ENCODE measurements around the gene LTB. TPM values are rescaled to one million over a fixed set of nuclear protein-coding genes. Genes with fewer than 3 reads are reported as not detected.
A peak's percentile ranks its signal among the peaks of the same experiment; 100 is the strongest.
"Not testable (repeated sequence)": the region's sequence is repeated elsewhere in the genome, so short reads cannot be mapped to it uniquely, and the experiment has no call there.

The LTB gene
- total and polyA plus RNA-seq, 2 donors = 1.4 to 2.1 TPM

DNA sequence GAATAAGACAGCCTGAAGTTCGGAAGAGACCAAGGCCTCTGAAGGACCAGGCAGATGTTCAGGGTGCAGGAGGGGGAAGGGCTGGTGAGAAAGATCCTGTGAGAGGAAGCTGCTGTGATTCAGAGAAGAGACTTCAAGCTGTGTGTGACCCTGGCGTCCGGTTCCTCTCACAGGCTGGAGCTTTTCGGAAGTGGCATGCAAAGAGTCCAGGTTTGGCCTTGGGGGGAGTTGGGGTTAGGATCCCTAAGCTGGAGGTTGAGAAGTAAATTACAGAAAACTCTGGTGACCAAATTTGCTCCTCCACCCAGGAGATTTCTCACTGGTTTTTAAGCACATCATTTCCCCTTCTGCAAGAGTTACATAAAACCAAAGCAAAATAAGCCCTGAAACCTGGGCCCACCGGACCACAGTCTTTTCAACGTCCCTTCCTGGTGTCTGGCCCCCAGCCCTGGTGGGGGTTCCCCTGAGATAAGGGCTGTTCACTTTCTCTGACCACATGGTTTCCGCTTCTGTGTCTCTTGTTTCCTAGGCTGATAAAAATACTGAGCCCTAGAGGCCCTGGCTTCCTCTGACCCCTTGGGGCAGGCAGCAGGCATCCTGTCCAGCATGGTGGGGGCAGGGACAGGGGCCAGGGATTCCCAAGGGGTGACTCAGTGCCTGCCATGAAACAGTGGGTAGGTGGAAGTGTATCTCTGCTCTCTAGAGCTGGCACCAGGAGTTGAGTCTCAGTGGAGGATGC is 22.1 kb downstream of the LTB start:
- H3K27ac ChIP-seq (ENCODE audit: low read depth) = no peak overlapping the region
- 63% methylated on average over 7 of the region's 7 CpGs for WGBS
- H3K4me1 ChIP-seq (ENCODE audit: insufficient read depth) = no peaks in the 10 kb centered on the region
- DNase-seq (ENCODE audit: extremely low spot score) = no peak
- no peaks in the 10 kb centered on the region for H3K36me3 ChIP-seq (ENCODE audit: insufficient read depth)
- H3K4me3 ChIP-seq (ENCODE audit: low read depth, low read length) = no peak overlapping the region

DNA sequence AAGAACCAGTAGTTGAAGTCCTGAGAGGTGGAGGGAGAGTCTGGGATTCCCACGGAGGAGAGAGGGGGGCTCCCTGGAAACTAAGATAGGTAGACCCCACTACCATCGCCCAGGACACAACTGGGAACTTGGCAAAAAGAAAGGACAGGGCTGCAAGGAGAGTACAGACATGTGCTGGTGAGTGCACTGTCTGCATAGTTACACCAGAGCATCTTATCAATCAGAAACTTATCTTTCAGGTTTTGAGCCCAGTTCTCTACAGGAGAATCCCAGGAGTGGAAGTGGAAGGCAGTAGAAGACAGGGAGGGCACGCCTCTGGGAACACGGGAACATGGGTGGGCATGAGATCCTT is 22.6 kb downstream of the LTB start:
- Histone ChIP-seq H3K36me3 (ENCODE audit: insufficient read depth) (no peaks in the 10 kb centered on the region), H3K4me1 (ENCODE audit: insufficient read depth) (no peaks in the 10 kb centered on the region), H3K4me3 (ENCODE audit: low read depth, low read length) (no peak overlapping the region), H3K27ac (ENCODE audit: low read depth) (no peak overlapping the region)
- DNase-seq (ENCODE audit: extremely low spot score) = no peak
- WGBS = 73% methylated on average over 4 of the region's 4 CpGs

DNA sequence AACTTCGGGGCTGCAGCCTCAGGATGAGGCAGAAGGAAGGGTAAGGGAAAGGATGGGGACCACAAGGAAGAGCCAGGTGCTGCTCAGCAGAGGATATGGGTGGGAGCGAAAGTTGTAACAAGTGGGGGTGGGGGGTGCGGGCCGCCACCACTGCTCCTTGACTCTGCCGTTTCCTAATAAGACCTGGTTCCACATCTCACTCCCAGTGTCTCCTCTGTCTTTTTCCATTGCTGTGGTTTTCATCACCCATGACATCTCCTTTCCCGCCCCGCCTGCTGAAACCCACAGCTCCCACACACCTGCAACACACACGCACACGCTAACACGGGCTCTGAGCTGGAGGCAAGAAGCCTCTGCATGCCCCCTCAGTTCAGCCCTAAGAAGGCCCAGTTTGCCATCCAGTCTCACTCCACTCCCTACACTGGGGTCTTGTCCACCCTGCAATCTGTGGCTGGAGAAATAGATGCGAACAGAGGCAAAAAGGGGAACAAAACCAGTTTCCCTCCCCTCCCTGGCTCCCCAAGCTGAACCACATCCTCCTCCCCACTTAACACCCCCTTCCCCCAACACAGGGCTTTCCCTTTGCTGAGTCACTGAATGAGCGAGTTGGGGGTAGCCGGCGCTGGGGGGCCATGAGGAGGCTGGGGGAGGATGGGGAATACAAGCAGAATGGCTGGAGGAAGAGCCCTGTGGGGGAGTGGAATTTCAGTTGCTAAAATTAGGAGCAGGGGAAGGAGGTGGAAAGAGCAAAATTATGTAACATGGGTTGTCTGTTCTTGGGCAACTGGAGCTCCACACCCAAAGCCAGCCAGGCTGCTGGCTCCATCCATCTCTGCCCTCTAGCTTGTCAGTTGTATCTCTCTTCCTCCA is 23.4 kb downstream of the LTB start:
- no peak overlapping the region for H3K27ac ChIP-seq (ENCODE audit: low read depth)
- 83% methylated on average over 14 of the region's 14 CpGs for WGBS
- H3K4me1 ChIP-seq (ENCODE audit: insufficient read depth) = no peaks in the 10 kb centered on the region
- no peaks in the 10 kb centered on the region for H3K36me3 ChIP-seq (ENCODE audit: insufficient read depth)
- no peak for DNase-seq (ENCODE audit: extremely low spot score)
- no peak overlapping the region for H3K4me3 ChIP-seq (ENCODE audit: low read depth, low read length)

DNA sequence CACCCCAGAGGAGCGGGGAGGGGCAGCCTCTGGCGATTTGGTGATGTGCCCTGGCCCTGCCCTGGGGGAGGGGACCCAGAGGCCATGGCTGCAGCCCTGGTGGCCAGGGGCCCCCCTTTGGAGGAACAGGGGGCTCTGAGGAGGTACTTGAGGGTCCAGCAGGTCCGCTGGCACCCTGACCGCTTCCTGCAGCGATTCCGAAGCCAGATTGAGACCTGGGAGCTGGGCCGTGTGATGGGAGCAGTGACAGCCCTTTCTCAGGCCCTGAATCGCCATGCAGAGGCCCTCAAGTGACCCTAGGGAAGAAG is 24.0 kb downstream of the LTB start:
- no peak for DNase-seq (ENCODE audit: extremely low spot score)
- Histone ChIP-seq H3K4me3 (ENCODE audit: low read depth, low read length) (no peak overlapping the region), H3K27ac (ENCODE audit: low read depth) (no peak overlapping the region), H3K36me3 (ENCODE audit: insufficient read depth) (no peaks in the 10 kb centered on the region), H3K4me1 (ENCODE audit: insufficient read depth) (no peaks in the 10 kb centered on the region)
- 87% methylated on average over 8 of the region's 8 CpGs for WGBS

DNA sequence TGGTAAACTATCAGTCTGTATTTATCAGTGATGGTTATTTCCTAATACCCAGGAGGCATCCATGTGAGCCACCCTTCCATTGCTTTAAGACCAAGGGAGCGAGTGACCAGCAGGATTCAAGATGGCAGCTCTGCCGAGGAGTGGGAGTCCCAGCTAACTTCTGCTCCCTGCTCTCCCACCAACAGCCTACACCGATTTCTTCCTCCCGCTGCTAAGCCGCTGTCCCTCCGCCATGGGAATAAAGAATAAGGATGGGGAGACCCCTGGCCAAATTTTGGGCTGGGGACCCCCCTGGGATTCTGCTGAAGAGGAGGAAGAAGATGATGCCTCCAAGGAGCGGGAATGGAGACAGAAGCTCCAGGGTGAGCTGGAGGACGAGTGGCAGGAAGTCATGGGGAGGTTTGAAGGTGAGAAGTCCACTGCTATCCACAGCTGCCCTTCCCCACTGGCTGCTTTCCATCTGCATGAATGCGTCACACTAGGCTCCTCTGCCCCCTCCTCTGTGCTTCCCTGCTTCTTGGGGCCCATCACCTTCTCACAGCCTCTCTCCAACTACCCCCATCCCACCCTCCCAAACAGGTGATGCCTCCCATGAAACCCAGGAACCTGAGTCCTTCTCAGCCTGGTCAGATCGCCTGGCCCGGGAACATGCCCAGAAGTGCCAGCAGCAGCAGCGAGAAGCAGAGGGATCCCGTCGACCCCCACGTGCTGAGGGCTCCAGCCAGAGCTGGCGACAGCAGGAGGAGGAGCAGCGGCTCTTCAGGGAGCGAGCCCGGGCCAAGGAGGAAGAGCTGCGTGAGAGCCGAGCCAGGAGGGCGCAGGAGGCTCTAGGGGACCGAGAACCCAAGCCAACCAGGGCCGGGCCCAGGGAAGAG is 24.5 kb downstream of the LTB start:
- Histone ChIP-seq H3K4me1 (ENCODE audit: insufficient read depth) (no peaks in the 10 kb centered on the region), H3K27ac (ENCODE audit: low read depth) (no peak overlapping the region), H3K4me3 (ENCODE audit: low read depth, low read length) (no peak overlapping the region), H3K36me3 (ENCODE audit: insufficient read depth) (no peaks in the 10 kb centered on the region)
- no peak for DNase-seq (ENCODE audit: extremely low spot score)
- WGBS = 76% methylated on average over 24 of the region's 24 CpGs

DNA sequence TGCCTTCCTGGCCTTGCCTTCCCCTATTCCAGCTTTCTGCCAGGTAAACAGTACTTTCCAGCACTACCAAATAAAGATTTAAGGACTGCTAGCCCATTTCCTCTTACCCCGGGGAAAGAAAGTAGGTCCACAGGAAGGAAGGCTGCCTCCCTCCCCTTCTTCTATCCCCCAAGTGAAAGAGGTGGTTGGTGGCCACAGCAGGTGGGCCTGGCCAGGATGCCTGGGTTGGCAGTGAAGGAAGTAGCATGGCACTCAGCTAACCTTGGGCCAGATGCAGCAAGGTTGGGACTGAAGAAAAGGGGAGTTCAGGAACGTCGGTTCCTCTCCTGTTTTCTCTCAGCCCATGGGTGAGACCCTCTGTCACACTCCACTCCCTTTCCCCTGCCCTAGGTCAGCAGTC is 25.9 kb downstream of the LTB start:
- no peak for DNase-seq (ENCODE audit: extremely low spot score)
- WGBS = 79% methylated on average over 3 of the region's 3 CpGs
- Histone ChIP-seq H3K36me3 (ENCODE audit: insufficient read depth) (no peaks in the 10 kb centered on the region), H3K4me1 (ENCODE audit: insufficient read depth) (no peaks in the 10 kb centered on the region), H3K4me3 (ENCODE audit: low read depth, low read length) (no peak overlapping the region), H3K27ac (ENCODE audit: low read depth) (no peak overlapping the region)

DNA sequence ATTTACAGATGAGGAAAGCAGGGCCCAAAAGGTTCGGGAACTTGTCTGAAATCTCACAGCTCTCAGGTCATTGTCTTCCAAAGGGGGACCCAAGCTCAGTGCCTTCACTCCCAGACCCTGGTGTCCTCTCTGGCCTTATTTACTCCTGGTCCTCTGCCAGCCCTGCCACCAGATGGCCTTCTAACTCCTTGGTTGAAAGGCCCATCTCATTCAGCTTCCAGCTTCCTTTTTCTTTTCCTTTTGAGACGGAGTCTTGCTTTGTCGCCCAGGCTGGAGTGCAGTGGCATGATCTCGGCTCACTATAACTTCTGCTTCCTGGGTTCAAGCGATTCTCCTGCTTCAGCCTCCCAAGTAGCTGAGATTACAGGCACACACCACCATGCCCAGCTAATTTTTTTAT is 30.9 kb downstream of the LTB start:
- not testable (repeated sequence) for DNase-seq (ENCODE audit: extremely low spot score); H3K4me1 ChIP-seq (ENCODE audit: insufficient read depth); H3K27ac ChIP-seq (ENCODE audit: low read depth); H3K4me3 ChIP-seq (ENCODE audit: low read depth, low read length); H3K36me3 ChIP-seq (ENCODE audit: insufficient read depth)
- 52% methylated on average over 5 of the region's 5 CpGs for WGBS

DNA sequence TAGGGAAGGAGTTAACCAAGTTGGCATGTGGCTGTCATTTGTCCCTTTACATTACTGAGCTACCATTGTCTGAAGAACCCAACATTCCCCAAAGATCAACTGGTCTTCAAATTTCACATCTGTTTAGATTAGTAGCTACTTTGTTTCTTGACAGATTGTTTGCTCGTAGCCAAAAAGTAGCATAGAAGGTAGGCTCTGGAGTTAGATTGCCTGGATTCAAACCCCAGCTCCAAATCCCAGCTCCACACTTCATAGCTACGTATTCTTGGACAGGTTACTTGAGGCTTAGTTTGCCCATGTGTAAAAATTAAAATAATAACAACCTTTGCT is 33.7 kb downstream of the LTB start:
- no peaks in the 10 kb centered on the region for H3K36me3 ChIP-seq (ENCODE audit: insufficient read depth)
- 90% methylated on average over 2 of the region's 2 CpGs for WGBS
- no peak for DNase-seq (ENCODE audit: extremely low spot score)
- H3K4me3 ChIP-seq (ENCODE audit: low read depth, low read length) = no peak overlapping the region
- H3K4me1 ChIP-seq (ENCODE audit: insufficient read depth) = peaks cover 2% of the 10 kb centered on the region
- no peak overlapping the region for H3K27ac ChIP-seq (ENCODE audit: low read depth)

DNA sequence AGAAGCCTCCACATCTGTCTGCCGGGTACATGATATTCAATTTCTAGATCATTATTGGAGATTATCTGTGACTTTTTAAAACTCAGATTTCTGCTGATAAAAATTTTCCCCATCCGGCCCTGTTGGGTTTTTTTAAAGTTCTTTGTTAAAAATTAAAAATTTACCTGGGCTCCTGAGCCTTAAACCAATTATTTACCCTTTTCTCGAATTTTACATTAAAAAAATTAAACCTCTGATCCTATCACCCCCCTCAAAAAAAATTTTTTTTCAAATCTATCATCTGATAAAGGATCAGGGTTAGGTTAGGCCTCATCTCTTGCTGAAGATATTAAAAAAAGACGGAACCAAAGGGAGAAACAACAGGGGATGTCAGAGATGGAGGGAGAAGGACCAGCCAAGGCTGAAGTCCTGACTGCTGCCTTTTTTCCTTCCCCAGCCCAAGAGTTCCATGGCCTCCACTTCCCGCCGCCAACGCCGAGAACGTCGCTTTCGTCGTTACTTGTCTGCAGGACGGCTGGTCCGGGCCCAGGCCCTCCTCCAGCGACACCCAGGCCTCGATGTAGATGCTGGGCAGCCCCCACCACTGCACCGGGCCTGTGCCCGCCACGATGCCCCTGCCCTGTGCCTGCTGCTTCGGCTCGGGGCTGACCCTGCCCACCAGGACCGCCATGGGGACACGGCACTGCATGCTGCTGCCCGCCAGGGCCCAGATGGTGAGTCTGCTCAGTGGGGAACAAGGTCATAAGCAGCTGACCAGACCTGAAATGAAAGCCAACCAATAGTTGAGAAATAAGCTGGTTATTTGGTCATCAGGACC is 34.3 kb downstream of the LTB start:
- H3K36me3 ChIP-seq (ENCODE audit: insufficient read depth) = no peaks in the 10 kb centered on the region
- H3K27ac ChIP-seq (ENCODE audit: low read depth) = peak overlapping the region; percentile 53
- H3K4me3 ChIP-seq (ENCODE audit: low read depth, low read length) = peak overlapping the region; percentile 29
- no peak for DNase-seq (ENCODE audit: extremely low spot score)
- peaks cover 2% of the 10 kb centered on the region for H3K4me1 ChIP-seq (ENCODE audit: insufficient read depth)
- WGBS = 73% methylated on average over 24 of the region's 24 CpGs

DNA sequence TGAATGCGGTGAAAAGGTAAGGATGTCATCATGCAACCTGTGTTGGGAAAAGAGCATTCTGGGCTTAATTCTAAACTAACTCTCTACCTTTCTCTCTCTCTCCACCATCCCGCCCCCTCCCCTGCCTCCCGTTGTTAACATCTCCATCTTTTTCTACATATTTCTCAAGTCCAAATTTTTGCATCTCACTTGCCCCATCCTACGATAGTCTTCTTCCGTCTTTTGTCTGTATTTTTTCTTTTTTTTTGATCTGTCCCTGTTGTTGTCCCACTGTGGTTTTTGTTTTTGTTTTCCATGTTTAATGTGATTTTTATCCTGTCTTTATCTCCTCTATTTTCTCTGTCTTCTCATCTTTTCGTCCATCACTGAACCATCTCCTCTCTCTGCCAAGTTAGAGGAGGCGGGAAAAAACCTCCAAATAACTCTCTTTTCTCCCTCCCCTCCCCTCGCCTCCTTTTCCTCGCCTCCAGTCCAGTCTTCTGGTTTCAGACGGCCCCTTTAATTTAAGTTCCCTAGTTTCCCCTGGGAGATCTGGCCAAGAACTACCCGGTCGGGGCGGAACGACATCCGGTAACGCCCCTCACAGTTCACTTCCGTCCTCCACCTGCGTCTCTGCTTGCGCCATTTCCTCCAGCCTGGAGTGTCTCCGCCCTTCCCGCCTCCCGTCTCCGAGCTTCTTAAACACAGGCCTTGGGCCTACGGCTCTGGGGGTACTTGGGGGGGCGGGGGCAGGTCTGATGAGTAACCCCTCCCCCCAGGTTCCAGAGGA is 35.1 kb downstream of the LTB start, which contains the start of gene NFKBIL1:
TSS of gene NFKBIL1 (plus strand) at position 651 of the 769 bp plus-strand sequence. CDS start at position 738, 87 bp downstream.
- WGBS = under 1% methylated on average over 25 of the region's 25 CpGs
- peak within 1 kb of the TSS; percentile 29 for H3K4me3 ChIP-seq (ENCODE audit: low read depth, low read length)
- H3K27ac ChIP-seq (ENCODE audit: low read depth) = peak within 1 kb of the TSS; percentile 53
- DNase-seq (ENCODE audit: extremely low spot score) = peak; percentile 92
- no peaks in the 10 kb centered on the region for H3K36me3 ChIP-seq (ENCODE audit: insufficient read depth)
- H3K4me1 ChIP-seq (ENCODE audit: insufficient read depth) = peaks cover 2% of the 10 kb centered on the region

DNA sequence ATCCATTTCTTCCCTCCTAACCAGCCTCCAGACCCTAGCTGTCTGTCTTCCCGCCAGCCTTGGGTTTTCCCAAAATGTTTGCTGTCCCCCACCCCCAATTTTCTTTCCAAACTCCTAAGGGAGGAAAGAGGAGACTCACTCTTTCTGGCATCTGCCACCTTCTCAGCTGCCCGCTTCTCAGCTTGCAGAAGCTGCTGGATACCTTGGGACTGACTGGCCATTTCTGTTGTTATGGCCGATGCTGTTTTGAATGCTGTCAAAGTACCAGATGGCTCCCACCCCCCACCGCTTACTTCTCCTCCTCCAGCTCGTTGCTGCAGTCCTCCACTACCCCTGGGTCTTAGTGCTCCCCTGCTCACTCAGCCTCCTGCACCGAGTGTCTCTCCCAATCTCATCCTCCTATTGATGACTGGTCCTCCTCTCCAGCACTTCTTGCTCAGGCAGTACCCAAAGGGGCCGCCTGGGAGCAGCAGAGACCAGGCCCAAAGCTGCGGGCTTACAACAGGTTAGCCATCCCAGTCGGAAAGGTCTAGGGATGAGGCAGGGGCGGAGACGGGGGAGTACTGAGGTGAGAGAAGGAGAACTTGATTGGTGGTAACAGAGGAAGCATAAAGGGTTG is 35.8 kb downstream of the LTB start, which contains the start of gene ATP6V1G2:
TSS of gene ATP6V1G2 (minus strand) at position 270 of the 619 bp plus-strand sequence. CDS start at position 221, 49 bp downstream.
- Histone ChIP-seq H3K4me1 (ENCODE audit: insufficient read depth) (peaks cover 2% of the 10 kb centered on the region), H3K36me3 (ENCODE audit: insufficient read depth) (no peaks in the 10 kb centered on the region), H3K27ac (ENCODE audit: low read depth) (peak within 1 kb of the TSS; percentile 53), H3K4me3 (ENCODE audit: low read depth, low read length) (peak within 1 kb of the TSS; percentile 29)
- WGBS = 4% methylated on average over 11 of the region's 11 CpGs
- peak; percentile 84 for DNase-seq (ENCODE audit: extremely low spot score)

DNA sequence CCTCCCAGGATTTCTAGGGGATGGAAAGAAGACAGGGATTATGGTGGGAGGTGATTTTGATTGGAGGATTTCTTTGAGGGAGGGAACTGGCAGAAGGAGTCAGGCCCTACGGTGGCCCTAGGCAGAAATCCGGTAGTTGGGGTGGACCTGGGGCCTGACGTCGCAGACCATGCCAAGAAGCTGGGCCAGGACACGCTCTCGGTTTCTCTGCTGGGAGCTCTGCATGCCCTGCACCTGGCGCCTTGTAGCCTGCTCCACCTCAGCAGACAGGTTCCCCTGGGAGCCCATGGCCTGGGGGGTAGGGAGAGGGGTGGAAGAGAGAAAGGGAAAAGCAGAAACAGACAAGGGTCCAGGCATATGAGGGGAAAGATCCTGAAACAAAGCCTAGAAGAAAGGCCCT is 36.9 kb downstream of the LTB start:
- Histone ChIP-seq H3K36me3 (ENCODE audit: insufficient read depth) (no peaks in the 10 kb centered on the region), H3K27ac (ENCODE audit: low read depth) (no peak overlapping the region), H3K4me3 (ENCODE audit: low read depth, low read length) (no peak overlapping the region), H3K4me1 (ENCODE audit: insufficient read depth) (peaks cover 2% of the 10 kb centered on the region)
- WGBS = 79% methylated on average over 7 of the region's 7 CpGs
- DNase-seq (ENCODE audit: extremely low spot score) = no peak

All from urinary bladder (tissue), 4 donors.